22Rv1 (cell line): Measurements from ENCODE around the gene PLEKHG4B.

ENCODE experiments used
- H3K27ac ChIP-seq: fragments of 450-650 bp; 2 replicates; pipeline ENCODE4 v1.5.1; 2017
- CTCF ChIP-seq: fragments of 450-650 bp; IDR thresholded peaks from 2 replicates; pipeline ENCODE4 v1.5.1; 2017; ENCODE audit warnings: mild to moderate bottlenecking
- ZFX ChIP-seq: fragments of 450-650 bp; IDR thresholded peaks from 2 replicates; pipeline ENCODE4 v1.6.1; 2017; ENCODE audit warnings: antibody characterized with exemption, borderline replicate concordance

The PLEKHG4B gene

GRCh38 chr5:178110-178509 is 86.1 kb downstream of the PLEKHG4B start:
- TF ChIP-seq CTCF, result no peak
- TF ChIP-seq ZFX, result no peak
- H3K27ac ChIP-seq, result no peak overlapping the region

GRCh38 chr5:179401-179800 is 87.4 kb downstream of the PLEKHG4B start:
- no peak for TF ChIP-seq ZFX
- no peak for TF ChIP-seq CTCF
- no peak overlapping the region for H3K27ac ChIP-seq

- TF ChIP-seq CTCF (no peak), ZFX (no peak)
- H3K27ac ChIP-seq, result no peak overlapping the region
Observed at GRCh38 chr5:180286-180918, 88.4 kb downstream of the PLEKHG4B start.

GRCh38 chr5:181160-181559 is 89.2 kb downstream of the PLEKHG4B start:
- TF ChIP-seq ZFX, result no peak
- TF ChIP-seq CTCF, result no peak
- H3K27ac ChIP-seq, result no peak overlapping the region

- H3K27ac ChIP-seq, result no peak overlapping the region
- TF ChIP-seq CTCF, result no peak
Observed at GRCh38 chr5:181566-181965, 89.6 kb downstream of the PLEKHG4B start.

GRCh38 chr5:182126-182525 is 90.2 kb downstream of the PLEKHG4B start:
- H3K27ac ChIP-seq, result no peak overlapping the region
- TF ChIP-seq CTCF, result no peak
- no peak for TF ChIP-seq ZFX

GRCh38 chr5:184471-184870 is 92.5 kb downstream of the PLEKHG4B start:
- no peak for TF ChIP-seq ZFX
- no peak for TF ChIP-seq CTCF
- no peak overlapping the region for H3K27ac ChIP-seq
